Endothelial cell of umbilical vein (primary cell): Measurements from ENCODE around the gene OR2A1. TPM values are rescaled to one million over a fixed set of nuclear protein-coding genes. Genes with fewer than 3 reads are reported as not detected.
"Not testable (repeated sequence)": the region's sequence is repeated elsewhere in the genome, so short reads cannot be mapped to it uniquely, and the experiment has no call there.

Source experiments
- BruUV-seq: library from RNA; stranded (reverse); fragments of 400-500 nt; replicated peaks from 2 replicates; lab custom pipeline; 2021; lab: Mats Ljungman, UMichigan
- CTCF ChIA-PET: fragments of 300-600, 350-600 bp; sonication (Branson Sonifier 250); formaldehyde crosslinking; loops from one replicate; lab custom pipeline; 2021; ENCODE audit warnings: antibody characterized with exemption, inconsistent platforms; lab: Charles Lee
- POLR2A ChIA-PET: fragments of 300-600, 350-600 bp; sonication (Branson Sonifier 250); formaldehyde crosslinking; loops from one replicate; lab custom pipeline; 2021; ENCODE audit warnings: antibody characterized with exemption, inconsistent platforms; lab: Charles Lee
- DNase-seq: peaks from one replicate; pipeline ENCODE4 v3.0.0-alpha.2; 2011; ENCODE audit warnings: low read depth, low spot score
- FAIRE-seq: peaks from 2 replicates; lab custom pipeline; 2011; peaks lifted over from hg19 to GRCh38; lab: Jason Lieb, UNC
- H2AFZ ChIP-seq: 2 replicates; pipeline ENCODE4 v1.6.0; 2012; ENCODE audit warnings: low read depth, low read length, control low read depth, inconsistent platforms
- H3K27ac ChIP-seq: 2 replicates; pipeline ENCODE4 v1.5.1; 2011; ENCODE audit warnings: low read depth, mild to moderate bottlenecking, control low read depth, low read length, moderate library complexity; ENCODE audit not compliant: insufficient read depth
- H3K27me3 ChIP-seq, 2 experiments: 2 replicates each; pipeline versions ENCODE4 v1.6.0 to v1.6.1; 2011; ENCODE audit warnings: low read length in 2 of 2, mixed read lengths in 1 of 2; ENCODE audit not compliant: control insufficient read depth in 2 of 2, insufficient read depth in 2 of 2
- H3K36me3 ChIP-seq, 2 experiments: 2 replicates in 1 of 2; 3 replicates in 1 of 2; pipeline ENCODE4 v1.5.1; 2011; ENCODE audit warnings: low read length in 2 of 2, mild to moderate bottlenecking in 1 of 2, moderate library complexity in 1 of 2; ENCODE audit not compliant: control insufficient read depth in 2 of 2, insufficient read depth in 2 of 2; ENCODE audit errors: extremely low read depth in 1 of 2
- H3K4me1 ChIP-seq: 3 replicates; pipeline ENCODE4 v1.5.1; 2011; ENCODE audit warnings: mild to moderate bottlenecking, low read length; ENCODE audit not compliant: control insufficient read depth, insufficient read depth; ENCODE audit errors: extremely low read depth
- H3K4me2 ChIP-seq: 2 replicates; pipeline ENCODE4 v1.6.1; 2011; ENCODE audit warnings: low read length, control low read depth, mixed read lengths; ENCODE audit not compliant: insufficient read depth
- H3K4me3 ChIP-seq, 3 experiments: fragments of 200-600 bp in 1 of 3; sonication (generic), shearing (Covaris generic) in 1 of 3; replicated peaks in 1 of 3; 2 replicates each; pipeline ENCODE4 v1.5.1; 2011 to 2016; ENCODE audit warnings: control low read depth in 3 of 3, low read length in 3 of 3, mild to moderate bottlenecking in 2 of 3, inconsistent platforms in 1 of 3, low read depth in 1 of 3, moderate library complexity in 1 of 3; ENCODE audit not compliant: insufficient read depth in 1 of 3
- H3K79me2 ChIP-seq: 2 replicates; pipeline ENCODE4 v1.6.0; 2012; ENCODE audit warnings: low read length, inconsistent platforms; ENCODE audit not compliant: control insufficient read depth, insufficient read depth
- H3K9ac ChIP-seq: replicated peaks from 2 replicates; pipeline ENCODE3; 2011; ENCODE audit warnings: low read length, control low read depth; ENCODE audit not compliant: insufficient read depth; ENCODE audit errors: extremely low read depth
- H3K9me1 ChIP-seq: replicated peaks from 3 replicates; pipeline ENCODE4 v1.6.0; 2011; ENCODE audit warnings: mild to moderate bottlenecking, low read length; ENCODE audit not compliant: control insufficient read depth, insufficient read depth; ENCODE audit errors: extremely low read depth
- H3K9me3 ChIP-seq: replicated peaks from 2 replicates; pipeline ENCODE4 v1.5.1; 2012; ENCODE audit warnings: low read length, inconsistent platforms; ENCODE audit not compliant: control insufficient read depth, insufficient read depth
- H4K20me1 ChIP-seq: replicated peaks from 2 replicates; pipeline ENCODE3; 2011; ENCODE audit warnings: mild to moderate bottlenecking, low read length; ENCODE audit not compliant: control insufficient read depth, insufficient read depth; ENCODE audit errors: extremely low read depth
- dilution Hi-C: fragments of 300-500 bp; cut with MboI; formaldehyde crosslinking; loops from one replicate; pipeline ENCODE4 v1.15.0; 2019; ENCODE audit warnings: low sequenced_read_pairs; ENCODE audit not compliant: extremely low pct_ligation_motif_present
- intact Hi-C: fragments of 100-400 bp; cut with micrococcal nuclease; formaldehyde crosslinking; loops from one replicate; pipeline ENCODE4 v1.10.0; 2022
- polyA plus RNA-seq, 4 experiments: library from polyadenylated mRNA; depleted of rRNA in 3 of 4; stranded (reverse) in 3 of 4; unstranded in 1 of 4; fragments of >200 nt; gene quantifications; 2 replicates each; pipeline versions ENCODE4 v1.2.1 to v1.2.3, GENCODE V29; 2011 to 2012; ENCODE audit warnings: missing spikeins in 1 of 4
- total RNA-seq: library from RNA; stranded (reverse); gene quantifications from 2 replicates; pipeline ENCODE4 v1.2.3, GENCODE V29; 2021

The OR2A1 gene
- total and polyA plus RNA-seq, 2 donors (not counting 3 experiments of a cell fraction or from before 2014, with no cell fraction given) = 0.14 TPM; not detected in 1

GRCh38 chr7:144283716-144284115 lies 28.5 kb upstream of the OR2A1 start:
- H3K27ac ChIP-seq, H3K9me1 ChIP-seq, FAIRE-seq, H4K20me1 ChIP-seq, POLR2A ChIA-PET, H3K4me2 ChIP-seq, H3K9me3 ChIP-seq, BruUV-seq, dilution Hi-C loops, H3K9ac ChIP-seq, DNase-seq, H3K36me3 ChIP-seq, H3K4me1 ChIP-seq, H3K27me3 ChIP-seq, H2AFZ ChIP-seq, H3K79me2 ChIP-seq, CTCF ChIA-PET, intact Hi-C loops, H3K4me3 ChIP-seq: not testable (repeated sequence)

- H3K9me1 ChIP-seq, H3K4me3 ChIP-seq, H3K9ac ChIP-seq, H3K9me3 ChIP-seq, H3K4me2 ChIP-seq, H3K27ac ChIP-seq, intact Hi-C loops, H3K36me3 ChIP-seq, DNase-seq, H2AFZ ChIP-seq, H3K79me2 ChIP-seq, CTCF ChIA-PET, H3K27me3 ChIP-seq, FAIRE-seq, H4K20me1 ChIP-seq, H3K4me1 ChIP-seq, BruUV-seq, POLR2A ChIA-PET, dilution Hi-C loops: not testable (repeated sequence)
Measured at GRCh38 chr7:144287171-144287784, 24.9 kb upstream of the OR2A1 start.

- H3K79me2 ChIP-seq, intact Hi-C loops, H3K9me1 ChIP-seq, dilution Hi-C loops, H3K27ac ChIP-seq, POLR2A ChIA-PET, H4K20me1 ChIP-seq, H3K36me3 ChIP-seq, DNase-seq, FAIRE-seq, CTCF ChIA-PET, H2AFZ ChIP-seq, BruUV-seq, H3K4me3 ChIP-seq, H3K27me3 ChIP-seq, H3K4me1 ChIP-seq, H3K9me3 ChIP-seq, H3K4me2 ChIP-seq, H3K9ac ChIP-seq: not testable (repeated sequence)
Measured at GRCh38 chr7:144291607-144292006, 20.6 kb upstream of the OR2A1 start.

- H2AFZ ChIP-seq, DNase-seq, H4K20me1 ChIP-seq, dilution Hi-C loops, H3K9ac ChIP-seq, H3K9me1 ChIP-seq, H3K9me3 ChIP-seq, CTCF ChIA-PET, POLR2A ChIA-PET, H3K27me3 ChIP-seq, H3K79me2 ChIP-seq, H3K4me1 ChIP-seq, H3K4me3 ChIP-seq, FAIRE-seq, H3K4me2 ChIP-seq, H3K27ac ChIP-seq, intact Hi-C loops, H3K36me3 ChIP-seq, BruUV-seq: not testable (repeated sequence)
Measured at GRCh38 chr7:144292384-144293161, 19.6 kb upstream of the OR2A1 start.
